ENCODE results near the gene ABHD2. TPM values are rescaled to one million over a fixed set of nuclear protein-coding genes. Genes with fewer than 3 reads are reported as not detected.

The ABHD2 gene
- total RNA-seq, 1 experiment from 2014 or later = 15.6 TPM

DNA sequence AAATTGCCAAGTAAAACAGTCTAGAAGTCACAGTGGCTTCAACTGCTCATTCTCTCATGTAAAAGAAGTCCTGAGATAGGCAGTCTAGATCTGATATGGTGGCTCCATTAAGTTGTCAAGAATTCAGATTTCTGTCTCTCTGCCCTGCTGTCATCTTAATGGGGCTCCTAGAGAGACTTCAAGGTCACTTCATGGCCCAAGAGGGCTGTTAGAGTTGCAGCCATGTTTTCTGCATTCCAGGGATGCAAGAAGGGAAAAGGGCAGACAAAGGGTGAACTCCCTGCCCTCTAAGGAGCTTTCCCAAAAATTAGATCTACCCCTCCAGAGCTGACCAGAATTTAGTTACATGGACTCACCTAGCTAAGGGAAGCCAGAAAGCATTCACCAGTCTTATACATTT is 23.1 kb downstream of the ABHD2 start:
- H3K27ac ChIP-seq (ENCODE audit: insufficient read length, low read depth, low read length) = no peak overlapping the region
- no peaks in the 10 kb centered on the region for H3K9me3 Mint-ChIP-seq
- no peak overlapping the region for H2AFZ ChIP-seq (ENCODE audit: low read length)
- H4K20me1 ChIP-seq (ENCODE audit: control insufficient read depth, insufficient read depth, insufficient read length) = no peaks in the 10 kb centered on the region
- no peak overlapping the region for H3K18ac ChIP-seq (ENCODE audit: insufficient read length, low read depth, low read length)
- no peaks in the 10 kb centered on the region for H3K27me3 Mint-ChIP-seq (ENCODE audit: low read depth)
- H3K4me3 Mint-ChIP-seq = no peak overlapping the region
- H3K23me2 ChIP-seq (ENCODE audit: insufficient read length, low read depth, low read length, poor library complexity, severe bottlenecking) = no peaks in the 10 kb centered on the region
- no peak overlapping the region for H2BK120ac ChIP-seq (ENCODE audit: low read depth, low read length, poor library complexity, severe bottlenecking)
- H3K79me1 ChIP-seq (ENCODE audit: insufficient read depth, low read depth, low read length, poor library complexity, severe bottlenecking) = no peaks in the 10 kb centered on the region
- no peak overlapping the region for H4K8ac ChIP-seq (replicated peaks; ENCODE audit: insufficient read length, low read depth, low read length)
- H3K23ac ChIP-seq (ENCODE audit: insufficient read length, low read depth, low read length) = no peak overlapping the region
- no peak overlapping the region for H2BK12ac ChIP-seq (ENCODE audit: insufficient read length, low read depth, low read length)
- no peak overlapping the region for H3K4me2 ChIP-seq (ENCODE audit: insufficient read depth, insufficient read length, low read length)
- H3K36me3 Mint-ChIP-seq (ENCODE audit: insufficient read depth in 1 of 3, low read depth in 3 of 3) = peaks cover 0 to 4% (median 2%) of the 10 kb centered on the region in 3 experiments; a peak in 3 of 7 replicates
- no peak overlapping the region for H2BK20ac ChIP-seq (ENCODE audit: low read depth, low read length, poor library complexity, severe bottlenecking)
- no peak overlapping the region for H3K9ac ChIP-seq (ENCODE audit: extremely low read depth, insufficient read length, low read length)
- H3K56ac ChIP-seq (ENCODE audit: insufficient read length, low read depth, low read length) = no peak overlapping the region
- no peak overlapping the region for H3T11ph ChIP-seq (ENCODE audit: low read length)
- H2BK15ac ChIP-seq (ENCODE audit: low read depth, low read length) = no peak overlapping the region
- H2AK5ac ChIP-seq (ENCODE audit: insufficient read length, low read length) = no peak overlapping the region
- H3K79me2 ChIP-seq (ENCODE audit: insufficient read depth, low read length) = no peaks in the 10 kb centered on the region
- H3K4me1 ChIP-seq (ENCODE audit: insufficient read depth, low read length) = peaks cover 9% of the 10 kb centered on the region; the same call in 1 of the 2 replicates
- H3K14ac ChIP-seq (ENCODE audit: insufficient read depth, low read length) = no peak overlapping the region
- H3K4me1 Mint-ChIP-seq = peaks cover 35 to 67% of the 10 kb centered on the region in 2 experiments
- DNase-seq = no peak
- TF ChIP-seq, protein P1, sequence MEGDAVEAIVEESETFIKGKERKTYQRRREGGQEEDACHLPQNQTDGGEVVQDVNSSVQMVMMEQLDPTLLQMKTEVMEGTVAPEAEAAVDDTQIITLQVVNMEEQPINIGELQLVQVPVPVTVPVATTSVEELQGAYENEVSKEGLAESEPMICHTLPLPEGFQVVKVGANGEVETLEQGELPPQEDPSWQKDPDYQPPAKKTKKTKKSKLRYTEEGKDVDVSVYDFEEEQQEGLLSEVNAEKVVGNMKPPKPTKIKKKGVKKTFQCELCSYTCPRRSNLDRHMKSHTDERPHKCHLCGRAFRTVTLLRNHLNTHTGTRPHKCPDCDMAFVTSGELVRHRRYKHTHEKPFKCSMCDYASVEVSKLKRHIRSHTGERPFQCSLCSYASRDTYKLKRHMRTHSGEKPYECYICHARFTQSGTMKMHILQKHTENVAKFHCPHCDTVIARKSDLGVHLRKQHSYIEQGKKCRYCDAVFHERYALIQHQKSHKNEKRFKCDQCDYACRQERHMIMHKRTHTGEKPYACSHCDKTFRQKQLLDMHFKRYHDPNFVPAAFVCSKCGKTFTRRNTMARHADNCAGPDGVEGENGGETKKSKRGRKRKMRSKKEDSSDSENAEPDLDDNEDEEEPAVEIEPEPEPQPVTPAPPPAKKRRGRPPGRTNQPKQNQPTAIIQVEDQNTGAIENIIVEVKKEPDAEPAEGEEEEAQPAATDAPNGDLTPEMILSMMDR (conservative IDR thresholded peaks at IDR 0.05) = no peak
- no peak overlapping the region for H4K91ac ChIP-seq (ENCODE audit: insufficient read length, low read depth, low read length)
- H2BK5ac ChIP-seq (ENCODE audit: insufficient read length, low read length) = no peak overlapping the region
- H3K27me3 ChIP-seq (ENCODE audit: insufficient read depth, low read length) = no peaks in the 10 kb centered on the region
- peak overlapping the region in 1 of 3 experiments; percentile 94; a peak in 1 of 7 replicates for H3K27ac Mint-ChIP-seq
- no peaks in the 10 kb centered on the region for H3K9me3 ChIP-seq (ENCODE audit: control insufficient read depth, low read depth, low read length)
- H4K5ac ChIP-seq (ENCODE audit: insufficient read length, low read depth, low read length) = no peak overlapping the region
- H3K4ac ChIP-seq (ENCODE audit: low read depth, low read length) = no peak overlapping the region
